OCI-LY7 (cell line): ENCODE measurements around the gene FAM107A.

Experiments used
- EZH2phosphoT487 ChIP-seq: fragments of 200-600 bp; sonication (generic); IDR thresholded peaks from 2 replicates; pipeline ENCODE4 v1.6.1; 2018; ENCODE audit warnings: low read depth, borderline replicate concordance, mild to moderate bottlenecking, mixed run types, antibody characterized with exemption, low read length, moderate library complexity, mixed read lengths
- TF ChIP-seq, protein P1 (sequence below): fragments of 200-600 bp; sonication (generic); conservative IDR thresholded peaks from 2 replicates; pipeline ENCODE4 v1.5.1; 2014; ENCODE audit warnings: mild to moderate bottlenecking, antibody characterized with exemption, low read length, moderate library complexity, mixed read lengths

DNA sequence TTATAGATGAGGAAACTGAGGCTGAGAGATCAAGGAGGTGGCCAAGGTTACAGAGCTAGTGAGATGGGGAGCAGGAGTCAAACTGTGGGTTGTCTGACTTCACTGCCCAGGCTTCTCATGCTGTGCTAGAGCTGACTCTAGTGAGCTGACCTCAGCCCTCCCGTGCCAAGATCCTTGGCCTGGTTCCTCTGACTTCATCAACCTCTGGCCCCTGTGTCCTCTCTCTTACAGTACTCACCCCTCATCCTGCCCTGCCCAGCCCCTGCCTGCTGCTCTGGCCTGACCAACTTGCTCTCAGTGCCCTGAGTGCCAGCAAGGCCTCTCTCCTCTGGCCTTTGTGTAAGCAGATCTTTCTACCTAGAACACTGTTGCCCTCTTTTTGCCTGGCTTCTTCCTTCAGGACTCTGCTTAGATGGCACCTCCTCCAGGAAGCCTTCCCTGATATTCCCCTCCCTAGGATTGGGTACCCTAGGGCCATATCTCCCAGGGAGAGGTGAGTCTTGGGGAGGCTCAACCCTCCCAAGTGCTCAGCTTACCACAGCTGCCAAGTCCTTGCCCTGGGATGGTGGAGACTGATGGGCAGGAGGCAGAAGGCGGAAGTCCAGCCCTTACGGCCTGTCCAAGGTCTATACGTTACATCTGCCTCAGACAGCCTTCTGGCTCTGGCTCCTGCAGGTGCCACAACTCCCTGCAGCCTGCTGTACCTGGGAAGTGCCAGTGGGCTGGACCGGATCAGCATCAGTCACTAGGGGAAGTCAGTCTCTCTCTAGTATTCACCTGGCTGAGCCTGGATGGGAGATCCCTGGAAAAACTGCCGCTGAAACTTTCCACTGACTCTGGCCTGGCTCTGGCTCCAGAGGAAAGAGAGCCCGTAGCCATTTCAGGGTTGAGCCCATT lies 36.3 kb upstream of the FAM107A start:
- TF ChIP-seq, protein P1, sequence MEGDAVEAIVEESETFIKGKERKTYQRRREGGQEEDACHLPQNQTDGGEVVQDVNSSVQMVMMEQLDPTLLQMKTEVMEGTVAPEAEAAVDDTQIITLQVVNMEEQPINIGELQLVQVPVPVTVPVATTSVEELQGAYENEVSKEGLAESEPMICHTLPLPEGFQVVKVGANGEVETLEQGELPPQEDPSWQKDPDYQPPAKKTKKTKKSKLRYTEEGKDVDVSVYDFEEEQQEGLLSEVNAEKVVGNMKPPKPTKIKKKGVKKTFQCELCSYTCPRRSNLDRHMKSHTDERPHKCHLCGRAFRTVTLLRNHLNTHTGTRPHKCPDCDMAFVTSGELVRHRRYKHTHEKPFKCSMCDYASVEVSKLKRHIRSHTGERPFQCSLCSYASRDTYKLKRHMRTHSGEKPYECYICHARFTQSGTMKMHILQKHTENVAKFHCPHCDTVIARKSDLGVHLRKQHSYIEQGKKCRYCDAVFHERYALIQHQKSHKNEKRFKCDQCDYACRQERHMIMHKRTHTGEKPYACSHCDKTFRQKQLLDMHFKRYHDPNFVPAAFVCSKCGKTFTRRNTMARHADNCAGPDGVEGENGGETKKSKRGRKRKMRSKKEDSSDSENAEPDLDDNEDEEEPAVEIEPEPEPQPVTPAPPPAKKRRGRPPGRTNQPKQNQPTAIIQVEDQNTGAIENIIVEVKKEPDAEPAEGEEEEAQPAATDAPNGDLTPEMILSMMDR = no peak
- no peak for TF ChIP-seq EZH2phosphoT487
